Measurements from ENCODE around the gene TMEM108.

DNA sequence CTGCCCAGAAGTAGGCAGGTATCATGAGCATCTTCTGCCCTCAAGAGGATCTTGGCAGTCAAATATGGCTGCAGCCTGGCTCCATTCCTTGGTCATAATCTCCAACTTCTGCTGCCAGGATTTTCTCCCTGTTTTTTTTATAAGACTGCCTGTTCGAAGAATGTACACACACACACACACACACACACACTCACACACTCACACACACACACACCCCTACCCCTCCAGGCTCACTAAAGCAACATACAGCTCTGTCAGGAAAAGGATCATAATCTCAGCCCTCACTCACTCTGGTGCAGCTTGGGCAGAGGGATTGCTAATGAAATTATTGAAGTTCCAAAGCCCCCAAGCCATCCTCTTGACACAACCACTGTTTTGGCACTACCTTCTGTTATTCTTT is 232.4 kb downstream of the TMEM108 start:
- TF ChIP-seq FOXA1 (IDR thresholded peaks at IDR 0.05) (no peak), SP1 (IDR thresholded peaks at IDR 0.05) (no peak), NFRKB (IDR thresholded peaks at IDR 0.05) (no peak), SUZ12 (IDR thresholded peaks at IDR 0.05) (no peak)
